Skeletal muscle cell (primary cell): ENCODE results near the gene HDAC6.
"Not testable (repeated sequence)": the region's sequence is repeated elsewhere in the genome, so short reads cannot be mapped to it uniquely, and the experiment has no call there.

Experiments used
- DNase-seq: peaks from one replicate; pipeline ENCODE4 v3.0.0-alpha.2; 2010; ENCODE audit warnings: low read depth
- H3K4me3 ChIP-seq: 2 replicates; pipeline ENCODE4 v1.5.1; 2011; ENCODE audit warnings: low read depth, mild to moderate bottlenecking, control low read depth, low read length, moderate library complexity

Gene HDAC6

DNA sequence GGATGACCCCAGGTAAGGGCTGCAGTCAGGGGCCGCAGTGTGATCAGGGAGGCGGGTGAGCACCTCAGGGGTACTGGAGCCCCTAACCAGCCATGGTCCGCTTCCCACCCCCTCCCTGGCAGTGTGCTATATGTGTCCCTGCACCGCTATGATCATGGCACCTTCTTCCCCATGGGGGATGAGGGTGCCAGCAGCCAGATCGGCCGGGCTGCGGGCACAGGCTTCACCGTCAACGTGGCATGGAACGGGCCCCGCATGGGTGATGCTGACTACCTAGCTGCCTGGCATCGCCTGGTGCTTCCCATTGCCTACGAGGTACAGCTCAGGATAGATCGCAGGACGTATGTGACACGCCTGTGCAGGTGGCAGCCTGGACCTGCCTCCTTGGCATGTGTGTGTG is 16.2 kb downstream of the HDAC6 start:
- H3K4me3 ChIP-seq: no peak overlapping the region
- DNase-seq: no peak

GRCh38 chrX:48818866-48819265 is 17.0 kb downstream of the HDAC6 start:
- DNase-seq: no peak
- H3K4me3 ChIP-seq: no peak overlapping the region

DNA sequence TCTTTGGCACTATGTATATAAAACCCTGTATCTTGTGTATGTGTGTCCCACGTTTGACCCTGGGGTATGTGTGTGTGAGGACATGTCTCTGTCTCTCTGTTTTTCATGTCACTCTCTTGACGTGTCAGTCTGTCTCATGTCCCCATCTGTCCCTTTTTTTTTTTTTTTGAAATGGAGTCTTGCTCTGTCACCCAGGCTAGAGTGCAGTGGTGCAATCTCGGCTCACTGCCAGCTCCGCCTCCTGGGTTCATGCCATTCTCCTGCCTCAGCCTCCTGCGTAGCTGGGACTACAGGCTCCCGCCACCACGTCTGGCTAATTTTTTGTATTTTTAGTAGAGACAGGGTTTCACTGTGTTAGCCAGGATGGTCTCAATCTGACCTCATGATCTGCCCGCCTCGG is 17.5 kb downstream of the HDAC6 start:
- not testable (repeated sequence) for H3K4me3 ChIP-seq

DNA sequence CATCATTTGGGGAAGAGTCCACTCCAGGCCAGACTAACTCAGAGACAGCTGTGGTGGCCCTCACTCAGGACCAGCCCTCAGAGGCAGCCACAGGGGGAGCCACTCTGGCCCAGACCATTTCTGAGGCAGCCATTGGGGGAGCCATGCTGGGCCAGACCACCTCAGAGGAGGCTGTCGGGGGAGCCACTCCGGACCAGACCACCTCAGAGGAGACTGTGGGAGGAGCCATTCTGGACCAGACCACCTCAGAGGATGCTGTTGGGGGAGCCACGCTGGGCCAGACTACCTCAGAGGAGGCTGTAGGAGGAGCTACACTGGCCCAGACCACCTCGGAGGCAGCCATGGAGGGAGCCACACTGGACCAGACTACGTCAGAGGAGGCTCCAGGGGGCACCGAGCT is 21.2 kb downstream of the HDAC6 start:
- DNase-seq: no peak
- no peak overlapping the region for H3K4me3 ChIP-seq

More for the DNA sequence above, 17.5 kb downstream of the HDAC6 start:
- DNase-seq: not testable (repeated sequence)

- H3K4me3 ChIP-seq: no peak overlapping the region
- DNase-seq: no peak
These were observed 22.2 kb downstream of the HDAC6 start for GRCh38 chrX:48824066-48824465.

GRCh38 chrX:48826135-48826875 is 24.4 kb downstream of the HDAC6 start, which contains the start of gene ERAS:
Gene ERAS (plus strand): TSS chrX:48826513. CDS start chrX:48829124, 2,611 bp downstream.
- no peak for DNase-seq

DNA sequence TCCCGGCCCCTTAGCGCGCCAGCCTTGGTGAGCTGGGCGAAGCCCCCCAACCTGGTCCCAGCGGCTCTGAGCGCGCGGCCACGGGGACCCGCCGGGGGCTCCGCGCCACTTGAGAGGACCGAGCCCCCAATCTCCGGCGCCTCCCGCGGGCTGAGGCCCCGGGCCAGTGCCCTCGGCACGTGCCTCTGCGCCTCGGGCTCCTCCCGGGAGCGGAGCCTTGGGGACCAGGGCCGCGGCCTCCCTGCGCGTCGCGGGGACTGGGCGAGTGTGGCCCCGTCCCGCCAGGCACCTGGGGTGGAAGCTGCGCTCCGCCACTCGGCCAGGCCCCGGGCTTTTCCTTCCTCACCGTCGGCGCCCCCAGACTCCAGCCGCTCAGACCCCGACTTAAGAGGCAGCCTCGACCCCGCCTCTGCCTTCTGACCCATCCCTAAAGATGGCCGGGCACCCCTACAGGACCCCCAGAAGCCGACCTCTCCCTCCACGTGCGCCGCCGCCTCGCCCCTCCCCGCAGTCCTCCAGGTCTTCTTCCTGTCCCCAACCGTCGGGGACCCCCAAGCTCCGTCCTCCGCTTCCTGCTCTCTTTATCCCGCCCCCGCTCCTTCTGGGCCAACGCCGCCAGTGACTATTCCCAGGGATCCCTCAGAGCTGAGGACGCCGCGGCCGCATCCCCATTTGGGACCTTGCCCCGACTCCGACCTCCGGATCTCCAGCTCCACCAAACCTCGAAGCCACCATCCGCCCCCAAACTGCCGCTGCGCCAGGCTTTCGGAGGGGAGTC is 25.2 kb downstream of the HDAC6 start:
- no peak for DNase-seq
- no peak overlapping the region for H3K4me3 ChIP-seq

More at GRCh38 chrX:48826135-48826875, 24.4 kb downstream of the HDAC6 start, which contains the start of gene ERAS:
- H3K4me3 ChIP-seq: no peak within 1 kb of the TSS

DNA sequence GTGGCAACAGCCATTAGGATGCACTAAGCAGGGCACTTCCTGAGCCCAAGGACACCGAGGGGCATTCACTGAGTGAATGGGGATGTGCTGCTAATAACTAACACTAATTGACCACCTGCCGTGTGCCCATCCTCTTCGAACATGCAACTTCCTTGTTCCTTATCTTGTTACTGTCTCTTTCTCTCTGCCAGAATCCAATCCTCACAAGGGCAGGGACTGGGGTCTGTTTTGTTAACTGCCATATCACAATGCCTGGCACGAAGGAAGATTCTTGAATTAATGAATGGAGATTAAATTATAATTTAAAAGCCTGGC is 25.7 kb downstream of the HDAC6 start:
- H3K4me3 ChIP-seq: no peak overlapping the region
- no peak for DNase-seq

GRCh38 chrX:48829016-48829735 is 27.3 kb downstream of the HDAC6 start:
- no peak overlapping the region for H3K4me3 ChIP-seq
- DNase-seq: no peak

GRCh38 chrX:48831136-48831908 is 29.5 kb downstream of the HDAC6 start:
- H3K4me3 ChIP-seq: no peak overlapping the region
- no peak for DNase-seq

GRCh38 chrX:48831909-48832291 is 30.0 kb downstream of the HDAC6 start:
- H3K4me3 ChIP-seq: no peak overlapping the region
- DNase-seq: no peak

GRCh38 chrX:48833542-48834138 is 31.8 kb downstream of the HDAC6 start:
- DNase-seq: no peak
- H3K4me3 ChIP-seq: no peak overlapping the region

- H3K4me3 ChIP-seq: no peak overlapping the region
- DNase-seq: no peak
These were observed 32.5 kb downstream of the HDAC6 start for GRCh38 chrX:48834383-48834709.

DNA sequence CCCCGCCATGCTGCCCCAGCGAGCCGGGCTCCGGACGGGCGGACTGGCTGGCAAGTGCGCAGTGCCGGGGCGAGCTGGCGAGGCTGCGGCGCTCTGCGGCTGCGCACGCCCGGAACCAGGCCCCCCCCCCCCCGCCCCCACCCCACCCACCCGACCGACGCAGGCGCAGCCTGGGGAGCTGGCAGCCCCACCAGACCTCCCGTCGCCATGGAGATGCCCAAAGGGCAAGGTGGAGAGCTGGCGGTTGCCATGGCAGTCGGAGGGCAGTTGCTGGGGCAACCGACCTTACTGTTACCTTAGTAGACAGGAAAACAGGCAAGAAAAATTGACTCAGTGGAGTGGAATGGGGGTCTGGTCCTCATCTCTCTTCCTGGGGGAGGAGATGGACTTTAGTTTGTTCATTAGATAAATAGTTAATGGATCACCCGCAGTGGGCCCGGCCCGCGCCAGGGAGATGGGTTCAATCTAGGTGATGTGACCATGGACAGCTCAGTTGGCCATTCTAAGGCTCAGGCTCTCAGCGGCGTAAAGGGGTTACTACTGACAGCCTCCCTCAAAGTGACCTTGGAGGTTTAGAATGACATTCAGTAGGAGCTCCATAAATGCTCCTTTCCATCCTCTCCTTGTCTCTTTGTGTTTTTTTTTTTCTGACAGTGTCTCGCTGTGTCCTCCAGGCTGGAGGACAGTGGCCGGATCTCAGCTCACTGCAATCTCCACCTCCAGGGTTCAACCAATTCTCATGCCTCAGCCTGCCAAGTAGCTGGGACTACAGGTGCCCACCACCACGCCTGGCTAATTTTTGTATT is 33.9 kb downstream of the HDAC6 start, which contains the start of gene PCSK1N:
TSS of gene PCSK1N (minus strand) at position 87 of the 806 bp plus-strand sequence. CDS start at position 9, 78 bp downstream.
- no peak for DNase-seq
- peak within 1 kb of the TSS; percentile 30 for H3K4me3 ChIP-seq

- DNase-seq: no peak
- H3K4me3 ChIP-seq: no peak overlapping the region
These were observed 37.8 kb downstream of the HDAC6 start for GRCh38 chrX:48839686-48840085.

DNA sequence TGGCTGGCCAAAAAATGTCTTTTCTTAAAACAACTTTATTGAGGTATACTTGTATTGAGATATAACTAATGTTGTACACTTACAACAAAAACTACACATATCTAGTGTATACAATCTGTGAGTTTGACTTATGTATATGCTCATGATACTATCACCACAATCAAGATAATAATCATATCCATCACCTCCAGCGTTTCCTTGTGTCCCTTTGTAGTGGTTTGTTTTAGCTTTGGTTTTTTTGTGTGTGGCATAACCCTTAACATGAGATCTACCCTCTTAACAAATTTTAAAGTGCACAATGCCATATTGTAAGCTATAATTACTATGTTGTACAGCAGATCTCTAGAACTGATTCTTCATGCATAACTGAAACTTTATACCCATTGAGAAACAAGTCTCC is 47.0 kb downstream of the HDAC6 start:
- H3K4me3 ChIP-seq: no peak overlapping the region
- no peak for DNase-seq

GRCh38 chrX:48852857-48853256 is 51.0 kb downstream of the HDAC6 start:
- H3K4me3 ChIP-seq: no peak overlapping the region
- no peak for DNase-seq

DNA sequence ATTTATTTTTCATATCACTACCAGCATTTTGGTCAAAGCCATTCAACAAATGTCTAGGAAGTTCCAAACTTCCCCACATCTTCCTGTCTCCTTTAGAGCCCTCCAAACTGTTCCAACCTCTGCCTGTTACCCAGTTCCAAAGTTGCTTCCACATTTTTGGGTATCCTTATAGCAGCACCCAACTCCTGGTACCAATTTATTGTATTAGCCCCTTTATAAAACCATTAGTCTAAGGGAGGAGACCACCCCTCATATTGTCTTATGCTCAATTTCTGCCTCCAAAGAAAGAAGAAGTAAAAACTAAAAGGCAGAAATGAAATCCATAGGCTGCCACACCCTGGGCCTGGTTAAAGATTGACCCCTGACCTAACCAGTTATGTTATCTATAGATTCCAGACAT is 51.6 kb downstream of the HDAC6 start:
- H3K4me3 ChIP-seq, DNase-seq: not testable (repeated sequence)
